ENCODE results near the gene B3GNT2. TPM values are rescaled to one million over a fixed set of nuclear protein-coding genes. Genes with fewer than 3 reads are reported as not detected.

Gene B3GNT2
- total and polyA plus RNA-seq, 3 donors from 2014 or later: 19.7 to 20.9 (median 20.9) TPM

GRCh38 chr2:62150597-62151305, 45.2 kb upstream of the B3GNT2 start:
- no peak overlapping the region for H3K4me3 ChIP-seq
- H3K27me3 ChIP-seq: no peaks in the 10 kb centered on the region
- intact Hi-C loops (cut with DNase I; ENCODE audit: low total_unique reads): no loop called here
- no peaks in the 10 kb centered on the region for H3K9me3 ChIP-seq
- no peak overlapping the region for H3K27ac ChIP-seq
- 67 to 77% methylated on average over 6 of the region's 6 CpGs for WGBS, 2 donors
- no peaks in the 10 kb centered on the region for H3K36me3 ChIP-seq (ENCODE audit: low read depth, missing control alignments)
- TF ChIP-seq POLR2A (IDR thresholded peaks at IDR 0.05) (no peak), CTCF (IDR thresholded peaks at IDR 0.05) (no peak)
- H3K4me1 ChIP-seq: peaks cover 6% of the 10 kb centered on the region
- DNase-seq: no peak

GRCh38 chr2:62151306-62151638, 44.6 kb upstream of the B3GNT2 start:
- no peak for DNase-seq
- H3K4me1 ChIP-seq: peaks cover 6% of the 10 kb centered on the region
- WGBS, 2 donors: 61 to 67% methylated on average over 4 of the region's 4 CpGs
- TF ChIP-seq CTCF (IDR thresholded peaks at IDR 0.05): no peak
- no peak for TF ChIP-seq POLR2A (IDR thresholded peaks at IDR 0.05)
- intact Hi-C loops (cut with DNase I; ENCODE audit: low total_unique reads): no loop called here
- no peak overlapping the region for H3K4me3 ChIP-seq
- no peaks in the 10 kb centered on the region for H3K36me3 ChIP-seq (ENCODE audit: low read depth, missing control alignments)
- H3K27me3 ChIP-seq: no peaks in the 10 kb centered on the region
- H3K9me3 ChIP-seq: no peaks in the 10 kb centered on the region
- no peak overlapping the region for H3K27ac ChIP-seq

- no peak overlapping the region for H3K27ac ChIP-seq
- WGBS, 2 donors: 88 to 90% methylated on average over 3 of the region's 3 CpGs
Observed at GRCh38 chr2:62152000-62152399, 43.9 kb upstream of the B3GNT2 start.

GRCh38 chr2:62156861-62157496, 38.9 kb upstream of the B3GNT2 start:
- Histone ChIP-seq H3K36me3 (ENCODE audit: low read depth, missing control alignments) (no peaks in the 10 kb centered on the region), H3K9me3 (no peaks in the 10 kb centered on the region), H3K4me1 (peaks cover 5% of the 10 kb centered on the region), H3K4me3 (no peak overlapping the region), H3K27me3 (no peaks in the 10 kb centered on the region), H3K27ac (no peak overlapping the region)
- 68 to 80% methylated on average over 6 of the region's 6 CpGs for WGBS, 2 donors
- intact Hi-C loops (cut with DNase I; ENCODE audit: low total_unique reads): no loop called here
- DNase-seq: no peak
- TF ChIP-seq CTCF (IDR thresholded peaks at IDR 0.05): no peak
- no peak for TF ChIP-seq POLR2A (IDR thresholded peaks at IDR 0.05)

More at GRCh38 chr2:62152000-62152399, 43.9 kb upstream of the B3GNT2 start:
- Histone ChIP-seq H3K4me1 (peaks cover 10% of the 10 kb centered on the region), H3K36me3 (ENCODE audit: low read depth, missing control alignments) (no peaks in the 10 kb centered on the region), H3K9me3 (no peaks in the 10 kb centered on the region), H3K4me3 (no peak overlapping the region), H3K27me3 (no peaks in the 10 kb centered on the region)
- intact Hi-C loops (cut with DNase I; ENCODE audit: low total_unique reads): no loop called here
- TF ChIP-seq CTCF (IDR thresholded peaks at IDR 0.05) (no peak), POLR2A (IDR thresholded peaks at IDR 0.05) (no peak)
- no peak for DNase-seq
